Stimulated activated CD4-positive, alpha-beta T cell treated with anti-CD3 and anti-CD28 coated beads, TNF-alpha, amount 100 ng/mL, for 24 hours (primary cell): ENCODE data around the gene PNPLA1.

Source experiments
- DNase-seq, 3 experiments: peaks; one replicate each; pipeline ENCODE4 v3.0.0-alpha.2; 2020; ENCODE audit warnings: low read depth in 3 of 3

Gene PNPLA1

DNA sequence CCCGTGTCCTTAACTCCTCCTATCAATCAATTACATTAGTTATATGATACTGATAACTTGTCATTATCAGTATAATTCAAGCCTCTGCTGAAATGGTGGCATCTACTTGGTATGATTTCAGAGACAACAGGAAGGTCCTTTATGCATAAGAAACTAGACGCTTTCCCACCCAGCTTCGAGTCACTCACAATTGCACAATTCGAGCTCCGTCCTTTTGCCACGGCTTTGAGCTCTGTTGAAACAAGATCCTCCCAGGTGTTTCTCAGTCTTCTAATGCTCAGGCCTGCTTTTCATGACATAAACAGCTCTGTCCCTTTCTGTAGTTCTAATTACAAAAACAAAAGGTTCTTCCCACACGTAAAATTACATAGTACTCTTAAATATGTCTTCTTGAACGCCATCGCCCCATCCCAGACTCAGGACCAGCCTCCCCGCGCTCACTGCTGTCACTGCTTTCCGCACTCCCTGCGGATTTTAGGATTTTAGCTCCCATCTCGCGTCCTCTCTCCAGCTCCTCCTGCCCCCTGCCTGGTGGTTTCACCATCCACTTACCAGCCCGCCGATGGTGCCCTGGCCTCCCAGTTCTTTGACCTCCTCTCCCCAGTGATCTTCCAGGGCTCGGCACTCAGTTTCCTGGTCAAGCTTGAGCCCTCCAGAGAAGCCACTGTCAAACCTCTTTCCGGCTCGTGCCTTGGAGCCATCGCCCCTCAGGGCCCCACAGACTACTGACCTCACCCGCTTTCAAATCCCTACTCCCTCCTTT lies 23.2 kb upstream of the PNPLA1 start:
- no peak for DNase-seq

DNA sequence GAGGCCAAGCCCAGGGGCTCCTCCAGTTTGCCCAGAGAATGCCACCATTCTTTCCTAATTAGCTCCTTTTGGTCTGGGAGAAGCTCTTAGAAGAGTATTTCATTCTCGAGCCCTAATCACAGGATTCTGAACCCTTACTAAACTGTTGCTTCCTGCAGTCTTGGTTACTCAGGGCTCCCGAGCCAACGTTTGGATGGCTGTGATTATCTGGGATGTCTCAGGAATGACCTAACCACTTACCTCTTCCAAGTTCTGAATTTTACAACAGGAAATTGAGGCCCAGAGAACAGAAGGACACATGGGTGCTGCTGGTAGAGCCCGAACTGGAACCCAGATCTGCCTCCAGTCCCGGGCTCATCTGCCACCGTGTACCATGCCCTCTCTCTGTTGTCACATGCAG lies 22.2 kb upstream of the PNPLA1 start:
- no peak for DNase-seq

DNA sequence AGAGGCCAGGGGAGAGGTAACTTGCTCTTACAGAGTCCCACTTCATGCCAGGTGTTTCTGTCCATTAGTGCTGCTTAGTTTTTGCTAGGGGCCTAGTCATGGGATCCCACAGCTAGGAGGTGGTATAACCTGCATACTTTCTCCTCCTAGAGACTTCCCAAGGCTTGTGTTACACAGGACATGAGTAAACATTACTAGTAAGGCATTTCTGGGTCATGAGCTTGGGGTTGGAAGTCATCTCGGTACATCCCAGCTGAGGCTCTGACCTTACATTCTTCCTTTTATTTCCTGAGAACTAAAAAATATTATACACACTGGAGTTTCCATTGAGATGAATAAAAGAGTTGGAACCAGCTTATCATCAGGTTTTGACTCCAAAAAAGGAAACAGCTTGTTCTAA lies 20.9 kb upstream of the PNPLA1 start:
- DNase-seq: no peak

DNA sequence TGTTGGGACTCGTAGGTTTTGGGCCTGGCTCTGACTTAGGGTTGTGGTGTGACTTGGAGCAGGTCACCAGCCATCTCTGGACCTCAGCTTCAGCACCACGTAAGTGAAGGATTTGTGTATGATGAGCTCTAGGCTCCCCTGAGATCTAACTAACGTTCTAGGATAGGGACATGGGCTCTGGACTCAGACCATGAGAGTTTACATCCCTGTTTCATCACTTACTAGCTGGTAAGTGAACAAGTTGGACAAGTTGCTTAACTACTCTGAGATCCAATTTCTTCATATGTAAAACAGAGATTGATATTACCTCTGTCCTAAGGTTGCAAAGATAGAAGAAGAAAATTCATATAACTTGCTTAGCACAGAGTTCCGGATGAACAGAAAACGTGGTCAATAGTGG lies 20.3 kb upstream of the PNPLA1 start:
- DNase-seq: no peak

DNA sequence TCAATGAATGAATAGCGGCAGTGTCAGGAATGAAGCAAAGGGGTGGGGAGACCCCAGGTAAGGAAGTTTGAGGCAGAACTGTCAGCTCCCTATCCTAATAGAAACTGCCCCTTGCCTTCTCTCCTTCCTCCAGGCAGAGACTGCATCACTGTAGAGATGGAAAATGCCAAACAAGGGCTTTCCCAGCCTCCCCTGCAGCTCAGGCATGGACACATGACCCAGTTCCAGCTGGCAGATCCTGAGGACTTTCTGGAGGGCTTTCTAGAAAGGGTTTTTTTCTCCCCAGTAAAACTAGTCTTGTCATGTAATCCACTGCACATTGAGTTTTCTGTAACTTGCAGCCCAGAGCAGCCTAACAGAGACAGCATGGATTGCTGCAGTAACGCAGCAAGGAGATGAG lies 17.9 kb upstream of the PNPLA1 start:
- no peak for DNase-seq

DNA sequence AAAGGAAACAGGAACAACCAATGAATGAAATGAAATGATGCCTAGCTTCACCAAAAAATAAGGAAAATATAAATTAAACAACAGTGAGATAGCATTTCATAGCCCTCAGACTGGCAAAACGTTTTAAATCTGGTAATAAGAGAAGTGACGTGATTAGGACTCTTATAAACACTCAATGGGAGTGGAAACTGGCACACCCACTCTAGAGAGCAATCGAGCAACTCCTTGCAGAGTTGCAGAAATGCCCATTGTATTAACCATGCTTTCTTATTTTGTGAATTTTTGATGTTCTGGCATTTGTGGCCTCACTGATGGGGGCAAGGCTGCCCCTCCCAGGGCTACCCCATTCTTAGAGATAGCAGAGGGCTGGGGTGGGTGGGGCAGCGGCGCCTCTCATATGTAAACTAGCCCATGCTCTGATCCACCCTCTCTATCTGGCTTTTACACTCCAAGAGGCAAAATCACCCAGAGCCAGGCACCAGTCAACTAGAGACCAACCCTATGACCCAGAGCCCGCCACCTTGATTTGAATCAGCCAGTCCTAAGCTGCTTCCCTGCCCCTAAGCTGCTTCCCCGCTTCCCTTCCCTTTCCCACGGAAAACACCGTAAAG lies 6.4 kb upstream of the PNPLA1 start:
- DNase-seq: no peak

DNA sequence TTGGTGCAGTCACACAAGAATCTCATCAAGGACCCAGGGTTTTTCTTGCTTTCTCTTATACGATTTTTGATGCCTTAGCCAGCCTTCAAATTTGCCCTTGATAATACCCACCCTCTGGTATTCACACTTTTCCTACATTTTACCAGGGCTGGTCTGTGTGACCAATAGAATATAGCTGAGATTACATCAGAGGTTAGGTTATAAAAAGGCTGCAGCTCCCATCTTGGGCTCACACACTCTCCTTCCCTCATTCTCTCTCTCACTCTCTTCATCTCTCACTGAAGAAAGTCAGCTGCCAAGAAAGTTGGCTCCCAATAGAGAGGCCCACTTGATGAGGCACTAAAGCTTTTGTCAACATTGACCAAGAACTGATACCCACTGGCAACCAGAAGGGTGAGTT lies 4.1 kb upstream of the PNPLA1 start:
- no peak for DNase-seq

DNA sequence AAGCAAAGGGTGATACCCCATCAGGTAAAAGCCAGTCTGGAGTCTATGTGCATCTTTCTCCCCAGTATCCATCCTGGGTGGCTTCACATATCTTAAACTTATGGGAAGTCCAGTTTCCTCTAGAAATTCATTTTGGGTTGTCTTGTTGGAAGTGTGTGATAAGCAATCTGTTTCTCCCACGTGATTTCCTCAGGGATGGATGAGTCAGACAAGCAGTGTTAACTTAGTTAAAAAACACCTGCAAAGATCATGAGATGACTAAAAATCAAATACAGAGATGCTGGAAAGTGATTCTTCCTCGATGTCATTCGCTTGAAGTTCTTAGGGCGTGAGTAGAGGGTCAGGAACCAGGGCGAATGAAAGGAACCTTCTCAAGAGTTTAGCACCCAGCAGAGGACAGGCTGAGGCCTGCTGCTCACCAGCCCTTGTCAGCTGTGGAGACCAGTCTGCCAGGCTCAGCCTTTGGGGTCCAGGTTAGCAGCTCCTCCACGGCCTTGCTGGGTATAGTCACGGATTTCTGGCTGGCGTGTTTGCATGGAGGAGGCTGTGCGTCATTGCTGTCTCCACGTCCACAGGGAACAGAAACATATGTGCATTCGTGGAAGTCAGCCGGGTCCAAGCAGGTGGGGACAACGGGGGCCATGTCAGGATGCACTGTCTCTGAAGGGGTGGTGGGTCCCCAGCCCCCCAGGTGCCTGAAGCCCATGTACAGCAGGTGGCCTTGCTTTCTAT lies 2.8 kb upstream of the PNPLA1 start:
- DNase-seq: no peak

DNA sequence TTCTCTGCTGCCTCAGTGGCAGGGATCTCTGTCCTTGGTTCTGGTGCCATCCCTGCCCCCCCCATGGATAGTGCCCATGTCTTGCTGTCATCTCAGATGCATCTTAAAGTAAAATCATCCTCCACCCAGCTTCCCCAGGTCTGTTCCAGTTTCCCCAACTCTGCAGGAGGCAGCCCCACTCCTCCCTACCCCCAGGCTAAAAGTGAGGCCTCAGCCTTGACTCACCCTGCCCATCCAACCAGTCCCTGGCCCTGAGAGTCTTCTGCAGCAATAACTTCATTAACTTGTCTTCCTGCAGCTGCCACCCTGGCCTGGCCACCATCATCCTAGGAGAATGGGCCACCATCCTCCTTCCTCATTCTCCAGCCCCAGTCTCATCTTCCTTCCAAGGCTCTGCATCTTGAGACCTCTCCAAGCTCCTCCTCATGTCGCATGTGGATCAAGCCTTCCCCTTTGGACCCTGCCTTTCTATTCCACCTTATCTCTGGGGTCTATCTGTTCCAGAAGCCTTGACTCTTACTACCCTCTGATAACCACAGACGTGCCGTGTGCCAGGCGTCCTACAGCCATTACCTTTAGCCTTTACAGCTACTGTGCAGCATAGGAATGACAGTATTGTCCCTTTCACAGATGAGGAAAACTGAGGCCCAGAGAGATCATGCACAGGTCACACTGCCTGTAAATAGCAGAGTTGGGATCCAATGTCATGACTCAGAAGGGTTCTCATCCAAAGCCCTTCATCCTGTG lies 2.0 kb upstream of the PNPLA1 start:
- DNase-seq: no peak

DNA sequence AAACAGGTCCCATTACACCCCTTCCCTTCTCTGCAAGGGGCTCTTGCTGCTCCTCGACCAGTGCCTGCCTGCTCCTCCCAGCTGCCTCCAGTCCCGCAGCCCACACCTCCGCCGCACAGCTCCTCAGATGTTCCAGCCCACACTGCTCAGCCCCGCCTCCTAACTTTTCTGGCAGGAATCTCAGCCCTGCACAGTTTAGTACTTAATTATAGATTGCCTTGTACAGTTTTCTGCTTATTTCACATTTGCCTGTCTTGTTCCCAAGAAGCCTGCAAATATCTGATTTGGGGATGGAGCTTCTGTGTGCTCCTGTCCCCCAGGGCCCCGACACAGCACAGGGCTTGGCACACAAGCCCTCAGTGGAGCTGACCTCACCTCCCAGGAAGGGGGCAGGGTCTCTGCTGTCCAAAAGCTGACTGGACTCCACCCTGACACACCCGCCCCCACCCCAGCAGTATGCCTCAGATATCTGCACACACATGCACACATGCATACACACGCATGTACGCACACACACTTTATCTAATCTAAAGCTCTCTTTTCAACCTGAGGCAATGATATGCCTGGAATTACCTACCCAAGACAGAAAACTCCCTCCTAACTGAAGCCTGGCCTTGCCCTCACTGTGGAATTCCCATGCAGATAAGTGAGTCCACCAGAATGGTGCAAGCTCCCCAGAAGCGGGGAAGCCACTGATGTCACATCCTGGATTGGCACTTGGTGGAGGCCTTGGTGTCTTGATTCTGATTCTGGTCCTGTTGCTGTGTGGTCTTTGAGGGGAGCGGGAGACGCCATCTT lies 1.2 kb upstream of the PNPLA1 start:
- no peak for DNase-seq

DNA sequence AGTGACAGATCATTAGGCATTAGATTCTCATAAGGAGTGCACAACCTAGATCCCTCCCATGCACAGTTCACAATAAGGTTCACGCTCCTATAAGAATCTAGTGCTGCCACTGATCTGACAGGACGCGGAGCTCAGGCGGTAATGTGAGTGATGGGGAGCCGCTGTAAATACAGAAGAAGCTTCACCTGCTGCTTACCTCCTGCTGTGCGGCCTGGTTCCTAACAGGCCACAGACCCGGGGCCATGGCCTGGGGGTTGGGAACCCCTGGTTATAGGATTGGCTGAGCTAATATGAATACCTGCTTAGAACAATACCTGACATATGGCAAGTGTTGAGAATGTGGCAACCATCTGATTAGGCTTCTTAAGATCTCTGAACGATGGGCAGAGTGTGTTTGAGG lies 2.4 kb downstream of the PNPLA1 start:
- no peak for DNase-seq

DNA sequence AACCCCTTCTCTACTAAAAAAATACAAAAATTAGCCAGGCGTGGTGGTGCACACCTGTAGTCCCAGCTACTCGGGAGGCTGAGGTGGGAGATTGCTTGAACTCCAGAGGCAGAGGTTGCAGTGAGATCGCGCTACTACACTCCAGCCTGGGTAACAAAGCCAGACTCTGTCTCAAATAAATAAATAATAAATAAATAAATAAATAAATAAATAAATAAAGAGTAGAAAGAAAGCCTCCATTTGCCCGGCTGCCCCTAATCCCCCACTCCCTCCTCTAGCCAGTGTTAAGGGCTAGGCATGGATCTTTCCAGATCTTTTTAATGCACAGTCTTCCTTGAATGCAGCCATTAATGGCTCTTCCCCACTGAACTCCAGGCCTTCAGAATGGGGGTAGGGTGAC lies 3.2 kb downstream of the PNPLA1 start:
- DNase-seq: no peak

DNA sequence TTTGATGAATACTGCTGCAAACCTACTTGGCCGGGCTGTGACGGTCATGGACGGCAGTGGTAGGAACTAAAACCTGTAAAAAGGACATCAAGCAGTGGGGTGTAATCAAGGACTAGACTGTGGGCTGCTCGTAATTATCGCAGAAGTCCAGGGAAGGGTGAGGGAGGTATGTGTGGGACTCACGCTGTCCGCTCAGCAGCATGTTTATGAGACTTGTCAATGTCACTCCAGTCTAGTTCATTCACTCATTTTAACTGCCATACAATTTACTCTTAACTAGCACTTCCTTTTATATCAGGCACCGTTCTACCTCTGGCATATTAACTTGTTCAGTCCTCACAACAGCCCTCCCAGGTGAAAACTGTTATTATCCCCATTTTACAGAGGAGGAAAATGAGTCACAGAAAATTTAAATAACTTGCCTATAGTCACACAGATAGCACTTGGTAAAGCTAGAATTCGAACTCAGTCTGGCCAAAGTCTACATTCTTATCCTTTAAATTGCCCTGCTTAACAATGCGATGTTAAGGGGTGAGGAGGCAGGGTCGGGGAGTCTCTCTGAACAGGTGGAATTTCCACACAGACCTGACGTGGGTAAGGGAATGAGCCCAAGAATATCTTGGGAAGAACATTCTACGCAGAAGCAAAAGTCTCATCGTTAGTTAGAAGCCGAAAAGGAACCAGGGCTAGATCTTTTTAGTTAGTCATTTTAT lies 4.1 kb downstream of the PNPLA1 start:
- DNase-seq: no peak

DNA sequence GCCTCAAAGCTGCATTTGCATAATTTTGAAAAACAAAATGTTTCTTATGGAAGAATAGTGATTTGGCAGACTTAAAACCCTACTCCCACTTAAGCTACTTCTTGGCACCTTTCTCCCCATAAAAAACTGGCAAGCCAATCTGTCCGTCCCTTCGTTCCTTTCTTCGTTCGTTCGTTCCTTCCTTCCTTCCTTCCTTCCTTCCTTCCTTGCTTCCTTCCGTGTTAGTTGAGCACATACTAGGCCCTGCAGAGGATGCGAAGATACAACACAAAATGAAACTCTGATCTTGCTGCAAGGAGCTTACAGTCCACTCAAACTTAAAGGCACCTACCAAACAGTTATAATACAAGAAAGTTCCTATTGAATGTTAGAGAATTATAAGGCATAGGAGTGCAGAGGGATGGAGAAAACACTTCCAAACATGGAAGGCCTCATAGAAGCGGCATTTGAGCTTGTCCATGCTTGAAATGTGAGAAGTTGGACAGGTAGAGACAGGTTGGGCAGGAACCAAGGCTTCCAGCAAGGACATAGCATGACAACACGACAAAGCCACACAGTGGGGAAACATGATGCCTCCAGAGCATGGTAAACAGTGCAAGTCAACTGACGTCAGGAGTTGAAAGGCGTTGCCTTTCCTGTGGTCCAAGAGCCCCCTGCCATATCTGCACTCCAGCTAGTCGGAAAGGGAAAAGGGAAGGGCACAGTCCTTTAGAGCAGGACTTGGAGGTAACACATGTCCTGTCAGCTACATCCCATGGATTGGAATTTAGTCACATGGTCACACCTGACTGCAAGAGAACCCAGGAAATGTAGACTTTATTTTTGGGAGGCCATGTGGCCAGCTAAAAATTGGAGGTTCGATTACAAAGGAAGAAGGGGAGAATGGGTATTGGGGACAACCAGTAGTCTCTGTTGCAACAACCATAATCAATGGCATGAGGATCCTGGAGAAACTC lies 7.0 kb downstream of the PNPLA1 start:
- no peak for DNase-seq

DNA sequence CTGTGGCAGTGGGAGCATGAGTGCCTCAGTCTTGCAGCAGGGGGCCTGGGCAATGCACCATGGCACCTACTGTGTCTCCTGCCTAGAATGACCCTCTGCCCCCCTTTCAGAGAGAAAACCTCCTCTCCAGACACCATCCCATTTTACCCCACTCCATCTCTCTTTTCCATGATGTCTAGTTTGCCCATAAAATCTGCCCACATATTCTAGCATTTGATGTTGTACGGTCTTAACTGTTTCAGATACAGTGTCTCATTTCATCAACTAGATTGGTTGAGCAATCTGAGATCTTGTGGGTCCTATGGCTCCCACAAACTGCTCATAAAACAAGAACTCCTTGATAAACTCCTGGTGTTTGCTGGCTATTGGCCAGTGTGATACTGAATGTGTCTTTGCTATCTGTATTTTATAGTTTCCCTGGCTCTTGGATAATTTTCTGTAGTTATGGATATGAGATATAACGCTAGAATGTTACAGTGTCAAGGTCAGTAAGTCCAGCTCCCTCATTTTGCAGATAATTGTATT lies 8.1 kb downstream of the PNPLA1 start:
- DNase-seq: no peak

DNA sequence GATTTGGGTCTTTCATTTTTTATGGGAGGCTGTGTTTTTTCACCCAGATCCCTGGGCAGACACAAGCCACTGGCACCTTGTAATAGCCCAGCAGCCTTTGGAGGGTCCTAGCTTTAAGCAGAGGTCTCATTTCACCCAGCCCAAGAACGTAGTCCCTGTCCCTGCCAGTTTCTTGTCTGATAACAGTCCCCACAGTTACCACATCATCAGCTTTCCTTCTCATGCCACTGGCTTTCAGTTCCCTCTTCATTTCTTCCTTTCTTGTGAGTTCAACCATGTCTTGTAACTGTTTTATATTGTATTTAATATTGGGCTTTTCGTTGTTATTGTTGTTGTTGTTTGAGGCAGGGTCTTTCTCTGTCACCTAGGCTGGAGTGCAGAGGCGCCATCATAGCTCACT lies 10.6 kb downstream of the PNPLA1 start:
- no peak for DNase-seq

DNA sequence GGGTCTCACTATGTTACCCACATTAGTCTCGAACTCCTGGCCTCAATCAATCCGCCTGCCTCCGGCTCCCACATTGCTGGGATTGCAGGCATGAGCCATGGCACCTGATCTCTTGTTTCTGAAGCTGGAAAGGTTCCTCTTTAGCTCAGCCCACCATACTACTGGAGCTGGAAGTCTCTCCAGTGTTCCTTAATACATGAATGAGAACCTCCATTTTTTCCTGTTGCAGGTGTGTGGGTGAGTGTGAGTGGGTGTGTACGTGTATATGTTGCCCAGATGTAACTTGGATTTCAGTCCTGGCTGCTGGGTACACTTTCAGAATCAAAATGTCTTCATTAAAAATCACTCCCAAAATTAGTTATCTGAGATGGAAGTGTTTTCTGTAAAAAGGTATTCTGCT lies 11.1 kb downstream of the PNPLA1 start:
- DNase-seq: no peak

DNA sequence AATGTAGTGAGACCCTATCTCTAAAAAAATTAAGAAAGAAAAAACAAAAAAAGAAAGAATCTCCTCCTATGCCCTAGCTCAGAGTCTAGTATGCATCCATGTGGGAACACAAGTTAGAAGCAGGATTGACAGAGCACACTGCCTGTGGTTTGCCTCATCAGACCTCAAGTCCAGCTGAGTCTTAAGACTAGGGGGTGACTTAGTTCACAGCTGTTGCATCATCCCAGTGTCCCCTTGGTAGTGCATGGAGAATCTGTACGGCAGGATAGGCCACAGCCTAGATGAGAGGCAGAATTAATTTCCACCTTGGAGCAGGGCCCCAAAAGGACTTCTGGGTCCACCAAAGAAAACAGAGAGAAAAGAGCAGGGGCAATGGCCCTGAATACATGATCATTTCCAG lies 13.7 kb downstream of the PNPLA1 start:
- DNase-seq: no peak

DNA sequence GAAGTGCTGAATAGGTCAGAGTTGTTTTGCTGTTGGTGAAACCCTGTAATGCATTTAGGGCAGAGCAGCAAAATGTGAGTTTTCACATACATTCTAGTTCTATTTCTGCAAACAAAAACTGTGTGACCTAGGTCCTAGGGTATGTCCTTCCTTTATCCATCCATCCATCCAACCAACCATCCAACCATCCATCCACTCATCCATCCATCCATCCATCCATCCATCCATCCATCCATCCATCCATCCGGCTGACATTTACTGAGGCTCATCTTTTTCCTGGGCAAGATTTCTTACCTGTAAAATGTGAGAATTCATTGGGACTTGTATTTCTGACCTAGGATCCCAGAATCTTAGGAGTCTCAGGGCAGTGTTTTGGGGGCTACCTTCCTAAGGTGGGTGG lies 14.5 kb downstream of the PNPLA1 start:
- DNase-seq: no peak
